Dedifferentiated amniotic fluid mesenchymal stem cell (primary cell): ENCODE data around the gene CDCP1.
"Not testable (repeated sequence)": the region's sequence is repeated elsewhere in the genome, so short reads cannot be mapped to it uniquely, and the experiment has no call there.

ENCODE experiments used
- DNase-seq: peaks from one replicate; pipeline ENCODE4 v3.0.0-alpha.2; 2016; ENCODE audit errors: extremely low spot score

Gene CDCP1

DNA sequence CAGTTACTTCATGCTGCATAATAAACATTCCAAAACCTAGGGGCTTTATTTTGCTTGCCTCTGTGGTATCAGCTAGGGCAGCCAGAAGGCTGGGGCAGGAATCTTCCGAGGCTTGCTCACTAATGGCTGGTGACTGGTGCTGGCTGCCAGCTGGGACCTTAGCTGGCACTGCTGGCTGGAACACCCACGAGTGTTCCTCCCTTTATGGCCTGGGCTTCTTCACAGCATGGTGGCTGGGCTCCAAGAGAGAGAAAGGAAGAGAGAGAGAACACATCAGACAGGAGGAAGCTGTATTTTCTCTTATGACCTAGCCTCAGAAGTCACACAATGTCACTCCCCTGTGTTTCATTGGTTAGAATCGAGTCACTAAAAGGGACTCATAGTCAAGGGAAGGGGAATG lies 23.9 kb upstream of the CDCP1 start:
- DNase-seq: no peak

DNA sequence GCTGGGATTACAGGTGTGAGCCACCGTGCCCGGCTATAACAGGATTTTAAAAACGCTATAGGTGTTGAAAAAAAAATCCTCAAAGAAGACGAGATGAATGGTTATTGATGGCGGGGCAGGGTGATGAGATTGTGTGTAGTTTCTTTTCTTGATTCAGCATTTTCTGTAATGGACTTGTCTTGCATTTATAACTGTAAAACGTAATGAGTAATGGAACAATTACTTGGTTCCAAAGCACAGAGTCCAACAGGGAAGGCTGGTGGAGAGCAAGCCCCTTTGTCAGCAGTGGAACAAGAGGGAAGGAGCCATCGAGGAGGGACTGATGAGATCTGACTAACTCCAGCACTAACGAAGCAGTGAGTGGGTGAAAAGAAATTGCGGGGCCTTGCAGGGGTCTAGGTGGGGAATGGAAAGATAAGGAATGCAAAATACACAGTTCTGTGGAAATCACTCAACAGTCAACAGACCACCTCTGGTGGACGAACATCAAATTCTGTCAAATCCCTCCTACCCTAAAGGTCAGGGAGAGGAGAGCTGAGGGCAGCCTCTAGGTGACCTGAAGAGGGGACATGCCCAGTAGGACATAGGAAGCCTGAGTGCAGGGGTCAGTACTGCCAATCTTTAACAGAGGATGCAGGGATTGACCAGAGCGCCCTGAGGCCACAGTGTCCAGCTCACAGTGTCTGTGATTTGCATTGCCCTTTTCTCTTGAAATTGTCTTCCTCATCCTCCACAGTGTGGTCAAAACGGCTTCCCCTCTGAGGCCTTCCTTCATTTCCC lies 23.1 kb upstream of the CDCP1 start:
- DNase-seq: no peak

DNA sequence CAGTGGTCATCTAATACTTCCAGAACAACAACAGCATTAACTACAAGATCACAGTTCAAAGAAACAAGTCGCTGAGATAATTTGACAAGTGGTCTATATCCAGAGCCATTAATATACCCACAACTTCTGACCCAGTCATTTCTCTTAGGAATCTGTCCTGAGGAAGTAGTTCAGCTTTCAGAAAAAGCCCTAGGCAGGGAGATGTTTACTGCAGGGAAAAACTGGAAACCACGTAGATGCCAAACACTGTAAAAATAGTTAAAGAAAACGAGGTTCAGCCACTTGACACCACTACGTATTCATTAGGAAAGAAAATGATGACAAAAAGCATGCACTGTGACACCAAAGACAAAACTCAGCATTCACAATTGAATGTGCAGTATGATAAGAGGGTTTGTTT lies 22.3 kb upstream of the CDCP1 start:
- no peak for DNase-seq

DNA sequence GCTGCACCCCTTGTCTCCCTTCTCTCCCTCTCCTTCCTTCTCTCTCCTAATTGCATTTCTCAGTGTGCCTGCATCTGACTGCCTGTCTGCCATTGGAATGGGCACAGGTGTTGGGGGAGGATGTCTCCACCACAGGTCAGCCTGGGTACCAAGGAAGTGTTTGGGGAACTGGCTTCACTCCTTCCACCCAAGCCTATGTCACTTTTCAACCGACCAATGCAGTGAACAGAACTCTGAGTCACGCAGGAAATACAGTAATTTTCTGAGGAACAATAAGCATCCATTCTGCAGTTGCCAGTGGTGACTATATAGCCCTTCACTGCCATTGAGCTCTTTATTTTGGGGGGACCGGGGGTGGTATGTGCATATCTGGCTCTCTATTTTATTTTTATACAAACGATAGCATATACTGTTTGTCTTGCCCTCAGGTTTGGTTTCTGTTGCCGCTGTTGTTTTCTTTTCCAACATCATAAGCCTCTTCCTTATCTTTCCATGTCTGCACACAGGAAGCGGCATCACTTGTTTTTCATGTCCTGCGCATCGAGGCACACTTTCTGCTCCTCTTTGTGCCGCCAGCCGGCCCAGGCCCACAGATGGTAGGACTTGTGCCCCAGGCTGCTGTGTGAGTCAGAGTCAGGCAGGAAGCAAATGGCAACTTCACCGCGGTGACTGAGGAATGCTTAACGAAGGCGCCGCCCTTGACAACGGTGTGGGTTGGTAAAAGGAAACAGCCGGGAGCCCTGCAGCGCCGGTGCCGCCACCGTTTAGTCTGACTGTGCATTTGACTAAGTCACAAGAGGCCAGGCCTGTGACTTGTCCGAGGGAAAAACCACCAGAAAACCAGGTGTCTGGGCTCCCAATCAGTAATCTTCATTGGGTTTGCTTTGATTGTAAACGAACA lies 21.1 kb upstream of the CDCP1 start:
- DNase-seq: peak; percentile 97

DNA sequence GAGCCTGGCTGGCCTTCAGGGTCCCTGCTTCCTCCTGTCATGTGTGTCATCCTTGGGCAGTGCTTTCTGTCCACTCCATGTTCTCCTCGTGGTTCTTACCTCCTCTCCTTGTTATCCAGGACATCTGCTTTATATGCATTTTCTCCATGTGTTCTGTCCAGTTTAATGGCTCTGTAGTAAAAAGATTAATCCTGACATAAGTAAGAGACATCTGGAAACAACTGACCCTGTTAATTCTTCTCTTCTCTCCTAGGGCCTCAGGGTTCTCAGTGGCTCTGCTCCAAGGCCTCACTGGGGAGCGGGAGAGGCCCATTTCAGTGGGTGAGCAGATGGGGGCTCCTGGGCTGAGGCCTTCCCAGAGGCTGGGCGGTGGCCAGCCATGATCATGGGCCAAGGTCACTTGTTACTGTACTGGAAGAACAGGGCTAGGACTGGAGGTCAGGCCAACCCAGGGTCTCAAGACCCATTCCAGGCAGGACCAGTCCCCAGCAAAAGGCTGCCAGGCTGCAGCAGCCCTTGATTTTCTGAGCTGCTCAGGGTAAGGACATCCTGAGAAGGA lies 20.2 kb upstream of the CDCP1 start:
- DNase-seq: no peak

DNA sequence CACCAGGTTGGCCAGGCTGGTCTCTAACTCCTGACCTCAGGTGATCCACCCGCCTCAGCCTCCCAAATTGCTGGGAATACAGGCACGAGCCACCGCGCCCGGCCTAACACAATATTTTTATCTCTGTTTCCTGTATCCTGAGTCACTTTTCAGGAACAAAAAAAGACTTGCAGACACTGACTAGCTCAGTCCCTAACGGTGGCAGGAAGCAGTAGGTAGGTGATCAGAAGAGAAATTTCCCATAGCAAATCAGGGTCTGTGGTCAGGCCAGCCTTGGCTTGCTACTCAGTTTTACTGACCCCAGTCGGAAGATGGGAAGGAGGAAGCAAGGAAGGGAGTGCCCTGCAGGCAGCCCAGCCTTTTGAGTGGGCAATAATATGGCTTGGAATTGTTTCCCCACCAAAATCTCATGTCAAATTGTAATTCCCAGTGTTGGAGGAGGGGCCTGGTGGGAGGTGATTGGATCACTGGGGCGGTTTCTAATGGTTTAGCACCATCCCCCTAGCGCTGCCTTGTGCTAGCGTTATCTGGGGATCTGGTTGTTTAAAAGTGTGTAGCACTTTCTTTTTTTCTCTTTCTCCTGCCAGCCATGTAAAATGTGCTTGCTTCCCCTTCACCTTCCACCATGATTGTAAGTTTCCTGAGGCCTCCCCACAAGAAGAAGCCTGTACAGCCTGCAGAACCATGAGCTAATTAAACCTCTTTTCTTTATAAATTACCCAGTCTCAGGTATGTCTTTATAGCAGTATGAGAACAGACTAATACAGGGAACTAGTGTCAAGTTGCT lies 19.5 kb upstream of the CDCP1 start:
- no peak for DNase-seq

DNA sequence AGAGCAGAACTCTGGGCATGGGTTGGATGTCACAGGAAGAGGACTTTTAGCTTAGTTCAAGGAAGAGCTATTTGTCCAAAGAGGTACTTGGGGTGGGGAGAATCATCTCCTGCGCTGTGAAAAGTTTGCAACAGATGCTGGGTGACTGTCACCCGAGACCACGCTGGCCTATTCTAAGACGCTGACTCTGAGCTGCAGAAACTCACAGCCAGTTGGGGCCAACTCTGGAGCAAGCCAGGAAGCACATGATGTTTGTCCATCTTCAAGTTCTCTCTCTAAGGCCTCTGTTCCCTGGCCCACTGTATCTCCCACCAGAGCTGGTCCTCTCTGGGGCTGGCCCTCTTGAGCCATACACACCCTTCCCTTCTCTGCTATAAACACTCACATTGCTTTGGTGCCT lies 17.9 kb upstream of the CDCP1 start:
- DNase-seq: no peak

DNA sequence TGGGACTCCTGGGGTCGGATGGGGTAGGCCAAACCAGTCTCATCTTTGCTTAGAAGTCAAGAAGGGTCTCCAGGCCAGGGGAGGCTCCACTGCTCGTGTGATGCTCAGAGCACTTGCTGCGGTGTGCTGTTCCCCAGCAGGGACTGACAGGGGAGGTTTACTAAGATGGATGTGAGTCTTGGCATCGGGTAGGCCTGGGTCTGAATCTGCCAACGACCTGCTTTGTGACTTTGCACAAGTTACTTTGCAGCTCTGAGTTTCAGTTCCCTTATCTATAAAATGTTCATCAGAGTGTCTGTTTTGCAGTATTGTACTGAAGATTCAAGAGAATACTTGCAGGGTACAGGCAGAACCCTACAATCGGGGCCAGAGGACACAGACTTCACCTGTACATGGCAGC lies 17.3 kb upstream of the CDCP1 start:
- DNase-seq: no peak

DNA sequence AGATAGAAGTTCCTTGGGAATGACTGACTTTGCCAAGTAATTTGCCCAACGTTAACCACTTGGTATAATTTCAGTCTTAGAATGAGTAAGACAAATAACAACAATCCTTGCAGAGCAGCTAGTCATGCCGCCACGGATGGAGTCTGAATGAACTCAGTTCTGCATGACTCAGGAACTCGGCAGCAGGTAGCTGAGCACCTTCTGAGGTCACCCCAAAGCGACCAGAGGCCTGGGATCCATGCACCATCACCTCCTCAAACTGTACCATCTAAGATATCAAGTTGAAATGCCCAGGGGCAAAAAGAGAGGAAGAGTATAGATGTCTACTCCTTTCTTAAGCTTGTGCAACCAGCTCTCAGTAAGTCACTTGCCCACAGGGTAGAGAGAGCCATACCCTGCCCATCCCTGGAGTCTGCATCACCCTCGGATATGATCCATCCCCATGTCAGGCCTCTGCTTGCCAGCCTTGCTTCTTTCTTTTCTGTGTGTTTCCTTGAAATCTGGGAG lies 8.5 kb upstream of the CDCP1 start:
- no peak for DNase-seq

DNA sequence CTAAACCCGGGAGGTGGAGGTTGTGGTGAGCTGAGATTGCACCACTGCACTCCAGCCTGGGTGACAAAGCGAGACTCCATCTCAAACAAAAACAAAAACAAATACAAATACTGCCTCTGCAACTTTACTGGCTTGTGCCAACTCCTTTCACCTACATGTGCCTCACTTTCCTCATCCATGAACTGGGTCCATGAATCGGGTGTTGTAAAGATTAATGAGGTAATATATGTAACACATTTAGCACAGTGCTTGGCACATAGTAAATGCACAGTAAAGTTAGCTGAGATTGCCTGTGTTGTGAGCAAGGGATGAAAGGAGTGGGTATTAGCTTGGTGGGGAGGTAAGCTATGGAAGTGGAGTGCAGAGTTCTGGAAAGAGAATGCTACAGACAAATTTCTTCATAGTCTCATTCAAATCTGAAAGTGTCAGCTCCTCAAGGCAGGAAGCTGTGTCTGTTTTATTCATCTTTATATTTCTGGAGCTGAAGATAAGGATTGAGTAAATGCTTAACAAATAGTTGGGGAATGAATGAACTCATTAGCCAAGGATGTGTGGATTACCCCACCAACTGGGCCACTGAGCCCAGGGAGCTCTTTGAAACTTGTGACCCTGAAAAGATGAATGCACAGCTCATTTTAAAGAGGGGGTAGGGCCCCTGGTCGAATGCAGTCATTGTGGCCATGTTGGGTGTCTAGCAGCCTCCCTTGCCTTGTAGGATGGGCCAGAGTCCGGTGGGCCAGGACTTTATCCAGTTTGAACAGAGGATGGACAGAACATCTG lies 7.7 kb upstream of the CDCP1 start:
- DNase-seq: peak; percentile 12

DNA sequence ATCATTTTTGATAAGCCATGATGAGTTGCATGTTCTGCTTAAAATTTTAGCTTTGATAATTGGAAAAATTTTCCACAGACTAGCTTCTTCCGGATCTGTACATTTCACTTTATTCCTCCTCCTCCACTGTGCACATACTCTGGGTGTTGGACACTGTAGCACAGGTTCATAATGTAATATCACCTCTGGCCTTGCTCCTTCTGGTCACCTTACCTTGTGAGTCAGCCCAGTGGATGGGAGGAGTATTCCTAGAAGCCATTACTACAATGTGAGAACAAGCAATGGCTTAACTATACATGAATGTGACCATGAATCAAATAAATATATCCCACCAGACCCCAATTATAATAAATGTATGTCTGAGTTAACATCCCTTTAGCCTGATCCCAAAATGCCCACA lies 6.1 kb upstream of the CDCP1 start:
- DNase-seq: no peak

DNA sequence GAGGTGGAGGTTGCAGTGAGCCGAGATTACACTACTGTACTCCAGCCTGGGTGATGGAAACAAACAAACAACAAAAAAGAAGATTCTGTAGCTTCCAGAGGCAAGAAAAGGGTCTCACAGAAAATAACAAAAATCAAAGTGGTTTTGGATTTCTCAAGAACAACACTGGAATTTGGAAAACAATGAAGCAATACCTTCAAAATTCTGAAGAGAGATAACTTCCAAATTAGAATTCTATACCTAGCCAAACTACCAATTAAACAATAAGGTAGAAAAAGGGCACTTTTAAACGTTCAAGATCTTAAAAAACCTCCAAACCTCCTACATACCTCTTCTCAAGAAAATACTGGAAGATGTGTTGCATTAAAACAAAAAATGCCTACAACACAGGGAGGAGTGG lies 4.9 kb upstream of the CDCP1 start:
- DNase-seq: no peak

DNA sequence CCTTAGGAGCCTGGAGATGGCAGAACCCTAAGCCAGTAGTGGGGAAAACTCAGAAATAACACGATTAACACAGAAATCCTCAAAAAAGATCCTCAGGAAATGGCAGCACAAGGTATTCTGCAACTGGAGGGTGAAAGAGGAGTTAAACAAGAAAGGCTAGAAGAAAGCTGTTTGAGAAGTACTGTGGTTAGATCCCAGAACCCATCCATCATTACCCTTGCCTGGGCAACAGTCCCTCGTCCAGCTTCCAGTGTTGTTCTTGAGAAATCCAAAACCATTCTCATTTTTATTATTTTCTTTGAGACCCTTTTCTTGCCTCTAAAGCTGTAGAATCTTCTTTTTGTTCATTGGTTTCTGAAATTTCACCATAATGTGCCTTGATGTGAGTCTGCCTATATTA lies 2.7 kb upstream of the CDCP1 start:
- DNase-seq: no peak

DNA sequence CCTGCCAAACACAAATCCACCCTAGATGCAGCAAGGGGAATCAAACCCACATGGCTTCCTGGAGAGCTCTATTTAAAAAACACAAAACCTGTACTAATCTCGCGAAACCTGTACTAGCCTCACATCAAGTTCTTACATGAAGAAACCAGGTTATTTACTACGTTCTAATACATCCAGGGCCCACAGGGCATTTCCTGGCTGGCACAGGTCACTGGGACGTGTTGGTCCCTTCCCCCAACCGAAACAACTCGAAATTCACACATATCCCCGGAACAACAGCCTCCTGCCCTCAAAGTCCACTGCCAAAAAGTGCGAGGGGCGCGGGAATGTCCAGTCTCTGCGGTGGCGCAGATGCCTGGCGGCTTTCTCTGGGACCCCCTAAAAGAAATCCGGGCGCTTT lies 955 bp downstream of the CDCP1 start:
- DNase-seq: no peak

DNA sequence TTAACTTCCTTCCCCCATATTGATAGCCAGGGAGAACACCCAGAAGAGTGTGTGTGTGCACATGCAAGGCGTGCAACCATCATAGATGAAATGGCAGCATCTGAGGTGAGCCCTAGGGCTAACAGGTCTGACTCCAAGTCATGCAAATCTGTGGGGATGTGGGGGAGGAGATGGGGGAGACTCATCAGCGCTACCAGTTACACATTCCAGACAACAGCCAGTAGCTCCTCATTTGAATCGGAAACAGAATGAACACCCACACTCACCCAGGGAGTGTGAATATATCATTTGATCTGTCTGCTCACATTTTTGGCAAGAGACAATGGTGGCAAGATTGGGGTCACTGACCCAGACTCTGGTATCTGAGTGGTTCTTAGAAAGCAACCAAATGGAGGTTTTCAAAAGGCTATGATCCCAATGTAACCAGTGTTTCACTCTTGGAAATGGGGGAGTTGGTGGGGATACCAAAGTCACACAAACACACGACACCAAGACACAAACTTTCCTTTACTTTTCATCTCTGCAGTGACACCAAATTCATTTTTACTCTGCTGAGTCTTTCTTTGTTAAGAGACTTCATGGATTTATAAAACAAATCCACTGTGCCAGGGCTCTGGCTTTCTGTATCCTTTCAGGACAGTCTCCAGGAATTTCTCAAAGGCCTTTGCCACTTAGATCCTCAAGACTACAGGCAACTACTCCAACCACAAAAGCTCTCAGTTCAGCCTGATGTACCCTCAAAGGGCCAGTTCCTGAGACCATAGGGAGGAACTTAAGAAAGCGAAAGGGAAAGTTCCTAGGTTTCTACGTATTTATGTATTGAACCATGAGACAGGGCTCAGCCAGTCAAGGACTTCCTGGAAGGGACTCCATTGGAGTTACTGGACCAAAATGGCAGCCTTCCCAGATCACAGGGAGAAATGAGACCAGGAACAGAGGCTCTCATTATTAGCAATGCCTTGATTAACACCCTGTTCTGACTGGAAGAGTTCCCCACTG lies 2.2 kb downstream of the CDCP1 start:
- no peak for DNase-seq

DNA sequence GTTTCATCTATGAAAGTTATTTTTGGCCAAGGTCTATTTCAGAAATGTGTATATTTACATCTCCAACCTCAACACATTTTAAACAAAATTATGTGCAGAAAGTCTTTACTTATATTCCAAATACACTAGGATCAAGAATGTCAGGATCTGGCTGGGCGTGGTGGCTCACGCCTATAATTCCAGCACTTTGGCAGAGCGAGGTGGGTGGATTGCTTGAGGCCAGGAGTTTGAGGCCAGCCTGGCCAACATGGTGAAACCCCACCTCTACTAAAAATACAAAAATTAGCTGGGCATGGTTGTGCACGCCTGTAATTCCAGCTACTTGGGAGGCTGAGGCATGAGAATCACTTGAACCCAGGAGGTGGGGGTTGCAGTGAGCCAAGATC lies 5.4 kb downstream of the CDCP1 start:
- DNase-seq: not testable (repeated sequence)

DNA sequence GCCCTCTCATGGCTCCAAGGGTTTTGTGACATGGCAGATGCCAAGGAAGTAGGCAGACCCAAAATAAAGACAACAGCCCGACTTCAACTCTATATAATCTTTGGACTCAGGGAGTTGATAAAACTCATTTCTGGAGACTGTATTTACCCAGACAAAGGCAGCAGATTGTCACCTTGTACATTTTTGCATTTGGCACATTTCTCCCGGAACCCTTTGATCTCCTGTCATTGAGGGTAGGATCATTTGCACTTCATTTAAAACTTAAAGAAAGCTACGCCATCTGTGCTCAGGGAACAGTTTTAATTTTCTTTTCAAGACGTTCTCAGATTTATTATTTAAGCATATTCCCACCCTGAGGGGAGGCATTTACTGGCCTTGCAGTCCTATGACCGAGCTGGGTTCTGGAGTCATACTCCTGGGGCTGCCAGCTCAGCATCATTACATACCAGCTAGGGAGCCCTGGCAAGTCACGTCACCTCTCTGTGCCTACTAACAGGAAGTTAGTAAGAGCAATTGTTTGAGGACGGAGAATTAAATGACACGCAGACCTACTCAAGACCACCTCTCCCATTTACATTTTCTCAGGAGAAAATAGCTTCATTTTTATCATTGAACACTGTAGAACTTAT lies 5.9 kb downstream of the CDCP1 start:
- DNase-seq: no peak

DNA sequence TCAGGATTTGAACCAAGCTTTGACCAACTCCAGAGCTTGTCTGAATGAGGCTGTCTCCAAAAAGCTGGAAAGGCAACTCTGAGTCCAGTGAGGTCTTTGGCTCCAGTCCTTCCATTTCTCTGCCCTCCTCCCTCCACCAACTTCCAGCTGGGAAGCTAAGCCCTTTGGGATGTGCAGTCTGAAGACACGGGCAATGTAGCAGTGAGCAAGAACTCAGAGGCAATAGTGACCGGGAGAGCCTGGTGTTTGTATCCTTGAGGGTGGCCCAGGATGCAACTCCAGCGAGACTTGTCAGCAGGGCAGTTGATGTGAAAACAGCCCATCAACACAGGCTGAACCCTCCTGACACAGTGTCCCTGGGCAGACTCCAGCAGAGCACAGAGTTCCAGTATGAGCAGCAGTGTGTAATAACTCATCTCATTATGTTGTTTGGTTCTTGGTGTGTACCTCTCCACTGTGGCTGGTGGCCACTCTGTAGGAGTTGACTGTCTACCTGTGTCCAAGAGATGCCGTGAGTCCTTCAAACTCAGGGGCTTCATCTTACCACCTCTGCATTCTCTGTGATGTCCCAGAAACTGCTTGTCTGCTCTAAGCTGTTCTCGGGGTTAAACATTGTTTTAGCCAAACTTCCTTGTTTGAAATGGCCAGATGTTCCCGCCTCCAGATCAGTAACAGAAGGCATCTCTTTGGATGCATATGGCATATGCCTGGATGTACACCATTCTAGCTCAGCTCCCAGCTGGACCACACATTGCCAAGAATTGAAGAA lies 6.6 kb downstream of the CDCP1 start:
- no peak for DNase-seq
